OCI-LY1 (cell line): ENCODE measurements around the gene MIB2.
"Not testable (repeated sequence)": the region's sequence is repeated elsewhere in the genome, so short reads cannot be mapped to it uniquely, and the experiment has no call there.

Experiments used
- EZH2 ChIP-seq: fragments of 200-600 bp; sonication (generic), shearing (Covaris generic); IDR thresholded peaks from 2 replicates; pipeline ENCODE4 v1.8.0; 2017; ENCODE audit warnings: borderline replicate concordance, mixed run types, mild to moderate bottlenecking, antibody characterized with exemption, low read length, moderate library complexity, mixed read lengths
- TF ChIP-seq, protein P1 (sequence below): fragments of 200-600 bp; sonication (generic), shearing (Covaris generic); IDR thresholded peaks from 2 replicates; pipeline ENCODE4 v1.5.1; 2017; ENCODE audit warnings: mild to moderate bottlenecking, antibody characterized with exemption, low read length, moderate library complexity, mixed read lengths

DNA sequence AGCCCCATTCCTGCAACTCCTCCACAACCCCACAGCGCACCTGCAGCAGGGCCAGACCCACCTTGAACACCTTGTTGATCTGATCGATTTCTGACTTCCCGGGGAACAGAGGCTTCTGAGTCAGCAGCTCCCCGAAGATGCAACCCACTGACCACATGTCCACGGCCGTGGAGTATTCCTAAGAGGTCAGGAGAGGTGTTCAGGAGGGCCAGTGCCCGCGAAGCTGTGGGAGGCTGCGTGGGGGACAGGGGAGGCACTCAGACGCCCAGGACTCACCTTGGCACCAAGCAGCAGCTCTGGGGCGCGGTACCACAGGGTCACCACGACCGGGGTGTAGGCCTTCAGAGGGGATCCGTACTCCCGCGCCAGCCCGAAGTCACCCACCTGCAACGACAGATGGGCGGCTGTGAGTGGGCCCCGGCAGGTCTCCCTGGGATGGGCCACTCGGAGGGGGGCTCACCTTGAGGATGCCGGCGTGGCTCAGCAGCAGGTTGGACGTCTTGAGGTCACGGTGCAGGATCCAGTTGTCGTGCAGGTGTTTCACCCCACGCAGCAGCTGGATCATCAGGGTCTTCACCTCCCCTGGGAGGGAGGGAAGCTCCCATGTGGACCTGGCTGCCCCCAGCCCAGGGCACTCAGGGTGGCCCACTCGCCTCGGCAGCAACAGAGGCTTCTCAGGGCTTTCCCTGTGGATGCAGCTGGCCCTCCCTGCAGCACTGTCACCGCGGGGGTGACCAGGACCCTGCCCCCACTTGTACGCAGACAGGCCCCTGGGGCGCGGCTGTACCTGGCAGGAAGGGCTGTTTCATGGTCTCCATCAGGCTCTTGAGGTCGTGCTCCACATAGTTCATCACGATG is 21.6 kb downstream of the MIB2 start:
- TF ChIP-seq, protein P1, sequence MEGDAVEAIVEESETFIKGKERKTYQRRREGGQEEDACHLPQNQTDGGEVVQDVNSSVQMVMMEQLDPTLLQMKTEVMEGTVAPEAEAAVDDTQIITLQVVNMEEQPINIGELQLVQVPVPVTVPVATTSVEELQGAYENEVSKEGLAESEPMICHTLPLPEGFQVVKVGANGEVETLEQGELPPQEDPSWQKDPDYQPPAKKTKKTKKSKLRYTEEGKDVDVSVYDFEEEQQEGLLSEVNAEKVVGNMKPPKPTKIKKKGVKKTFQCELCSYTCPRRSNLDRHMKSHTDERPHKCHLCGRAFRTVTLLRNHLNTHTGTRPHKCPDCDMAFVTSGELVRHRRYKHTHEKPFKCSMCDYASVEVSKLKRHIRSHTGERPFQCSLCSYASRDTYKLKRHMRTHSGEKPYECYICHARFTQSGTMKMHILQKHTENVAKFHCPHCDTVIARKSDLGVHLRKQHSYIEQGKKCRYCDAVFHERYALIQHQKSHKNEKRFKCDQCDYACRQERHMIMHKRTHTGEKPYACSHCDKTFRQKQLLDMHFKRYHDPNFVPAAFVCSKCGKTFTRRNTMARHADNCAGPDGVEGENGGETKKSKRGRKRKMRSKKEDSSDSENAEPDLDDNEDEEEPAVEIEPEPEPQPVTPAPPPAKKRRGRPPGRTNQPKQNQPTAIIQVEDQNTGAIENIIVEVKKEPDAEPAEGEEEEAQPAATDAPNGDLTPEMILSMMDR: not testable (repeated sequence)
- not testable (repeated sequence) for TF ChIP-seq EZH2
